Kidney (tissue), 14 donors: Measurements from ENCODE around the gene DDIAS. TPM values are rescaled to one million over a fixed set of nuclear protein-coding genes. Genes with fewer than 3 reads are reported as not detected.
"Not testable (repeated sequence)": the region's sequence is repeated elsewhere in the genome, so short reads cannot be mapped to it uniquely, and the experiment has no call there.

Experiments
- DNase-seq, 5 donors: peaks; one replicate each; pipeline ENCODE4 v3.0.0-alpha.2; 2013 to 2020
- FAIRE-seq: peaks from 2 replicates; lab custom pipeline; 2012; peaks lifted over from hg19 to GRCh38; lab: Jason Lieb, UNC
- H3K27ac ChIP-seq, 2 donors: one replicate each; pipeline ENCODE4 v1.7.0; 2013; ENCODE audit warnings: low read depth in 2 of 2, low read length in 2 of 2, inconsistent platforms in 1 of 2
- H3K27me3 ChIP-seq: one replicate; pipeline ENCODE4 v1.7.1; 2013; ENCODE audit warnings: low read length, inconsistent platforms; ENCODE audit not compliant: control insufficient read depth, insufficient read depth
- H3K36me3 ChIP-seq, 3 donors: one replicate each; pipeline versions ENCODE4 v1.7.0 to v1.7.1; 2013; ENCODE audit warnings: low read length in 3 of 3, control low read depth in 1 of 3, inconsistent platforms in 1 of 3; ENCODE audit not compliant: insufficient read depth in 3 of 3, control insufficient read depth in 2 of 3
- H3K4me1 ChIP-seq, 3 donors: one replicate each; pipeline versions ENCODE4 v1.7.0 to v1.7.1; 2013; ENCODE audit warnings: low read length in 3 of 3, inconsistent platforms in 1 of 3, low read depth in 1 of 3; ENCODE audit not compliant: control insufficient read depth in 2 of 3, insufficient read depth in 2 of 3
- H3K4me3 ChIP-seq, 3 donors: one replicate each; pipeline versions ENCODE4 v1.7.0 to v1.8.1; 2013; ENCODE audit warnings: low read length in 3 of 3, control low read depth in 1 of 3, inconsistent platforms in 1 of 3
- H3K9ac ChIP-seq, 3 donors: one replicate each; pipeline versions ENCODE4 v1.7.0 to v1.7.1; 2013; ENCODE audit warnings: low read length in 3 of 3, control low read depth in 1 of 3, inconsistent platforms in 1 of 3
- H3K9me3 ChIP-seq, 3 donors: one replicate each; pipeline versions ENCODE4 v1.7.0 to v1.7.1; 2013; ENCODE audit warnings: low read length in 3 of 3, control low read depth in 1 of 3, inconsistent platforms in 1 of 3; ENCODE audit not compliant: control insufficient read depth in 2 of 3, insufficient read depth in 1 of 3
- intact Hi-C: fragments of 100-400 bp; cut with DNase I; formaldehyde crosslinking; loops from one replicate; pipeline ENCODE4 v1.11.1; 2022
- polyA plus RNA-seq: library from polyadenylated mRNA; stranded (reverse); fragments of 350-450 nt; fragmentation: Illumina TruSeq; extraction: RNeasy Lipid Tissue Mini Kit (QIAGEN cat#74804); gene quantifications from one replicate; pipeline ENCODE4 v1.2.3, GENCODE V29; 2014; ENCODE audit warnings: low read depth, low replicate concordance; ENCODE audit not compliant: insufficient read depth
- total RNA-seq: library from RNA; stranded (reverse); fragmentation: NEBNext Ultra II Directional; extraction: Animal tissue kit (Norgen Biotek cat#: 25700); gene quantifications from one replicate; pipeline ENCODE4 v1.2.1, GENCODE V29; 2021
- TF ChIP-seq, protein P1 (sequence below): IDR thresholded peaks from 3 replicates; pipeline ENCODE4 v1.5.1; 2012; ENCODE audit warnings: mild to moderate bottlenecking, moderate library complexity, borderline replicate concordance; ENCODE audit not compliant: insufficient read depth; ENCODE audit errors: extremely low read depth
- donor health status: control.
- donor health status: control.
- donor health status: control.
- donor health status: control.
- donor health status: control.
- donor health status: DM: yes; HTN: yes; CAD: no.
- donor health status: Normal renal cell carcinoma (clear cell type).

DDIAS gene
- total and polyA plus RNA-seq, 2 donors from 2014 or later: 0.19 to 1.4 TPM

DNA sequence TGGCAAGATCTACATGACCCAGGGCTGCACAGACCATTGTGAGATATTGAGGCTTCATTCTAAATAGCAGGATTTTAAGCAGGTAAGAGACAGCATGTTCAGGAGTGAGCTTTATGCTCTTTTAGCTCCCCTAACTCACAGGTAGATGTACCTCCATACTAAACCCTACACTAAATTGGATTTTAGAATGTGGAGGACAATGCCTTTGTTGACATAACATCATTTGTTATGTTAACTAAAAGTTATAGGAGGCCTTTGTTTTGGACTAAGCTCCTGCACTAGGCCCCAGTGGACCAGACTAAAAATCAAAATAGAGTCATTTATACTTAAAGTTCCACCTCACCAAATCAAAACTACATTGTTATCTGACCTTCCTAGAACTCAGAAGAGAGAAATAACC lies 6.8 kb downstream of the DDIAS start:
- FAIRE-seq: no peak
- Histone ChIP-seq H3K36me3 (no peaks in the 10 kb centered on the region), H3K27me3 (no peaks in the 10 kb centered on the region), H3K9me3 (no peaks in the 10 kb centered on the region), H3K4me1 (no peaks in the 10 kb centered on the region), H3K4me3 (no peak overlapping the region), H3K9ac (no peak overlapping the region), H3K27ac (no peak overlapping the region)
- no peak for DNase-seq
- TF ChIP-seq, protein P1, sequence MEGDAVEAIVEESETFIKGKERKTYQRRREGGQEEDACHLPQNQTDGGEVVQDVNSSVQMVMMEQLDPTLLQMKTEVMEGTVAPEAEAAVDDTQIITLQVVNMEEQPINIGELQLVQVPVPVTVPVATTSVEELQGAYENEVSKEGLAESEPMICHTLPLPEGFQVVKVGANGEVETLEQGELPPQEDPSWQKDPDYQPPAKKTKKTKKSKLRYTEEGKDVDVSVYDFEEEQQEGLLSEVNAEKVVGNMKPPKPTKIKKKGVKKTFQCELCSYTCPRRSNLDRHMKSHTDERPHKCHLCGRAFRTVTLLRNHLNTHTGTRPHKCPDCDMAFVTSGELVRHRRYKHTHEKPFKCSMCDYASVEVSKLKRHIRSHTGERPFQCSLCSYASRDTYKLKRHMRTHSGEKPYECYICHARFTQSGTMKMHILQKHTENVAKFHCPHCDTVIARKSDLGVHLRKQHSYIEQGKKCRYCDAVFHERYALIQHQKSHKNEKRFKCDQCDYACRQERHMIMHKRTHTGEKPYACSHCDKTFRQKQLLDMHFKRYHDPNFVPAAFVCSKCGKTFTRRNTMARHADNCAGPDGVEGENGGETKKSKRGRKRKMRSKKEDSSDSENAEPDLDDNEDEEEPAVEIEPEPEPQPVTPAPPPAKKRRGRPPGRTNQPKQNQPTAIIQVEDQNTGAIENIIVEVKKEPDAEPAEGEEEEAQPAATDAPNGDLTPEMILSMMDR: no peak
- intact Hi-C loops: no loop called here

DNA sequence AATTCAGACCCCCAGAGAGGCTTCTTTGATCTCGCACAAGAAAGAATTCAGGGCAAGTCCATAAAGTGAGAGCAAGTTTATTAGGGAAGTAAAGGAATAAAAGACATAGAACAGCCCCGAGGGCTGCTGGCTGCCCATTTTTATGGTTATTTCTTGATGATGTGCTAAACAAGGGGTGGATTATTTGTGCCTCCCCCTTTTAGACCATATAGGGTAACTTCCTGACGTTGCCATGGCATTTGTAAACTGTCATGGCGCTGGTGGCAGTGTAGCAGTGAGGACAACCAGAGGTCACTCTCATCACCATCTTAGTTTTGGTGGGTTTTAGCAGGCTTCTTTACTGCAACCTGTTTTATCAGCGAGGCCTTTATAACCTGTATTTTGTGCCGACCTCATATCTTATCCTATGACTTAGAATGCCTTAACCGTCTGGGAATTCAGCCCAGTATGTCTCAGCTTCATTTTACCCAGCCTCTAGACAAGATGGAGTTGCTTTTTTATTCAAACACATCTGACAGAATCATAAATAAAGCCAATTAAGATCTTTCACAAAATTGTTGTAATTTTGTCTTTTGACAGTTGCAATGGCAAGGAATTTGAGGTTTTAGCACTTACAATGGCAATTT lies 7.6 kb downstream of the DDIAS start:
- H3K4me1 ChIP-seq: no peaks in the 10 kb centered on the region
- H3K27ac ChIP-seq: no peak overlapping the region
- TF ChIP-seq, protein P1: no peak
- no peaks in the 10 kb centered on the region for H3K27me3 ChIP-seq
- intact Hi-C loops: no loop called here
- FAIRE-seq: no peak
- no peaks in the 10 kb centered on the region for H3K9me3 ChIP-seq
- H3K36me3 ChIP-seq: no peaks in the 10 kb centered on the region
- H3K9ac ChIP-seq: no peak overlapping the region
- no peak overlapping the region for H3K4me3 ChIP-seq
- no peak for DNase-seq

DNA sequence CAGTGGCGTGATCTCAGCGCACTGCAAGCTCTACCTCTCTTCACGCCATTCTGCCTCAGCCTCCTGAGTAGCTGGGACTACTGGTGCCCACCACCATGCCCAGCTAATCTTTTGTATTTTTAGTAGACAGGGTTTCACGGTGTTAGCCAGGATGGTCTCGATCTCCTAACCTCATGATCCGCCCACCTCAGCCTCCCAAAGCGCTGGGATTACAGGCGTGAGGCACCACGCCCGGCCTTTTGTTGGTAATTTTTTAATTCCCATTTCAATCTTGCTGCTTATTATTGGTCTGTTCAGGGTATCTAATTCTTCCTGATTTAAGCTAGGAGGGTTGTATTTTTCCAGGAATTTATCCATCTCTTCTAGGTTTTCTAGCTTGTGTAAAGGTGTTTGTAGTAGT lies 18.2 kb downstream of the DDIAS start:
- H3K27ac ChIP-seq, FAIRE-seq, H3K4me1 ChIP-seq, H3K9ac ChIP-seq, H3K27me3 ChIP-seq, H3K4me3 ChIP-seq, intact Hi-C loops, H3K9me3 ChIP-seq, DNase-seq, H3K36me3 ChIP-seq: not testable (repeated sequence)

DNA sequence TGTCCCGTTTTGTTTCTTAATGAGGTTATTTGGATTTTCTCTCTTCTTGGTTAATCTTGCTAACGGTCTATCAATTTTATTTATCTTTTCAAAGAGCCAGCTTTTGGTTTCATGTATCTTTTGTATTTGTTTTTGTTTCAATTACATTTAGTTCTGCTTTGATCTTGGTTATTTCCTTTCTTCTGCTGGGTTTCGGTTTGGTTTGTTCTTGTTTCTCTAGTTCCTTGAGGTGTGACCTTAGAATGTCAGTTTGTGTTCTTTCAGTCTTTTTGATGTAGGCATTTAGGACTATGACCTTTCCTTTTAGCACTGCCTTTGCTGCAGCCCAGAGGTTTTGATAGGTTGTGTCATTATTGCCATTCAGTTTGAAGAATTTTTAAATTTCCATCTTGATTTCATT lies 18.7 kb downstream of the DDIAS start:
- H3K9me3 ChIP-seq, H3K4me3 ChIP-seq, H3K36me3 ChIP-seq, H3K9ac ChIP-seq, FAIRE-seq, H3K27me3 ChIP-seq, H3K4me1 ChIP-seq, intact Hi-C loops, DNase-seq, H3K27ac ChIP-seq: not testable (repeated sequence)

DNA sequence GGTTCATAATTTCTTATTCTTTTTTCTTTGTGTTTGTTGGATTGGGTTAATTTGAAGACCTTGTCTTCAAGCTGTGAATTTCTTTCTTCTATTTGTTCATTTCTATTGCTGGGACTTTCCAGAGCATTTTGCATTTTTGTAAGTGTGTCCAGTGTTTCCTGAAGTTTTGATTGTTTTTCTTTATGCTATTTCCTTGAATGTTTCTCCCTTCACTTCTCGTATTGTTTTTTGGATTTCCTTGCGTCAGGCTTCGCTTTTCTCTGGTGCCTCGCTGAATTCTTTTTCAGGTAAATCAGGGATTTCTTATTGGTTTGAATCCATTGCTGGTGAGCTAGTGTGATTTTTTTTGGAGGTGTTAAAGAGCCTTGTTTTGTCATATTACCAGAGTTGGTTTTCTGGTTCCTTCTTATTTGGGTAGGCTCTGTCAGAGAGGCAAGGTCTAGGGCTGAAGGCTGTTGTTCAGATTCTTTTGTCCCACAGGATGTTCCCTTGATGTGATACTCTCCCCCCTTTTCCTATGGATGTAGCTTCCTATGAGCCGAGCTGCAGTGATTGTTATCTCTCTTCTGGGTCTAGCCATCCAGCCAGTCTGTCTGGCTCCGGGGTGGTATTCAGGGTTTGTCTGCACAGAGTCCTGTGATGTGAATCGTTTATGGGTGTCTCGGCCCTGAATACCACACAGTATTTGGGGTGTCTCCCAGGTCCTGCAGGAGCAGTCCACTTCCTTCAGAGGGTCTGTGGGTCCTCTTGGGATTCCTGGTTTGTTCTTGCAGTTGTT lies 21.0 kb downstream of the DDIAS start:
- H3K9ac ChIP-seq, FAIRE-seq, H3K9me3 ChIP-seq, H3K27me3 ChIP-seq, H3K4me1 ChIP-seq, DNase-seq, H3K36me3 ChIP-seq, H3K4me3 ChIP-seq, intact Hi-C loops, H3K27ac ChIP-seq: not testable (repeated sequence)
